SU-DHL-6 (cell line): ENCODE measurements around the gene QTRT2.

Source experiments
- H2AFZ ChIP-seq: fragments of 200-600 bp; sonication (generic); 2 replicates; pipeline ENCODE4 v1.6.1; 2014; ENCODE audit warnings: low read depth, mild to moderate bottlenecking, moderate library complexity, mixed read lengths, antibody characterized with exemption, low read length; ENCODE audit not compliant: severe bottlenecking
- H3F3A ChIP-seq: fragments of 200-600 bp; shearing (Covaris generic); 2 replicates; pipeline ENCODE4 v1.6.0; 2016; ENCODE audit warnings: antibody characterized with exemption, mild to moderate bottlenecking; ENCODE audit not compliant: insufficient read depth
- H3K27ac ChIP-seq: fragments of 200-600 bp; sonication (generic); 2 replicates; pipeline ENCODE4 v1.5.1; 2016; ENCODE audit warnings: low read depth, mild to moderate bottlenecking, low read length, moderate library complexity, mixed read lengths
- H3K27me3 ChIP-seq: fragments of 200-600 bp; sonication (generic), shearing (Covaris generic); 2 replicates; pipeline ENCODE4 v1.6.0; 2014; ENCODE audit warnings: mild to moderate bottlenecking, low read length
- H3K36me3 ChIP-seq: fragments of 200-600 bp; sonication (generic); 2 replicates; pipeline ENCODE4 v1.6.1; 2014; ENCODE audit warnings: mild to moderate bottlenecking, low read length, mixed read lengths
- H3K4me2 ChIP-seq: fragments of 300-600, 200-600 bp; shearing (Covaris generic), sonication (generic); 2 replicates; pipeline ENCODE4 v1.6.0; 2014; ENCODE audit warnings: low read length, low read depth, mild to moderate bottlenecking; ENCODE audit not compliant: poor library complexity, severe bottlenecking
- H3K4me3 ChIP-seq: fragments of 200-600 bp; sonication (generic); 2 replicates; pipeline ENCODE4 v1.5.1; 2014; ENCODE audit warnings: antibody characterized with exemption, low read length, mild to moderate bottlenecking, mixed read lengths; ENCODE audit not compliant: insufficient read depth, poor library complexity, severe bottlenecking
- H3K79me2 ChIP-seq: fragments of 200-600 bp; sonication (generic); 2 replicates; pipeline ENCODE4 v1.6.1; 2014; ENCODE audit warnings: mild to moderate bottlenecking, low read length, moderate library complexity; ENCODE audit not compliant: insufficient read depth
- H3K9ac ChIP-seq: fragments of 200-600 bp; sonication (generic); 2 replicates; pipeline ENCODE4 v1.7.0; 2014; ENCODE audit warnings: mild to moderate bottlenecking, low read length
- H3K9me2 ChIP-seq: fragments of 200-600 bp; sonication (generic); replicated peaks from 2 replicates; pipeline ENCODE4 v1.6.1; 2014; ENCODE audit warnings: low read length; ENCODE audit not compliant: insufficient read depth
- H3K9me3 ChIP-seq: fragments of 200-600 bp; sonication (generic); 2 replicates; pipeline ENCODE4 v1.6.1; 2014; ENCODE audit warnings: low read length, mixed read lengths; ENCODE audit not compliant: insufficient read depth
- H4K20me1 ChIP-seq: fragments of 200-600 bp; sonication (generic); 2 replicates; pipeline ENCODE4 v1.6.1; 2014; ENCODE audit warnings: low read depth, mild to moderate bottlenecking, antibody characterized with exemption, low read length, moderate library complexity, mixed read lengths
- CTCF ChIP-seq: fragments of 200-600 bp; sonication (generic); IDR thresholded peaks from one replicate; pipeline ENCODE4 v1.5.1; 2017; ENCODE audit warnings: antibody characterized with exemption, mild to moderate bottlenecking, low read length, moderate library complexity; ENCODE audit not compliant: insufficient read depth, poor library complexity, severe bottlenecking
- EZH2phosphoT487 ChIP-seq: fragments of 200-600 bp; sonication (generic), shearing (Covaris generic); conservative IDR thresholded peaks from 2 replicates; pipeline ENCODE4 v1.6.1; 2018; ENCODE audit warnings: mild to moderate bottlenecking, antibody characterized with exemption, low read length, moderate library complexity, mixed read lengths

Gene QTRT2

GRCh38 chr3:114103181-114103580, 46.6 kb downstream of the QTRT2 start:
- Histone ChIP-seq H3K4me2 (no peak overlapping the region), H3F3A (no peaks in the 10 kb centered on the region), H3K9me3 (no peaks in the 10 kb centered on the region), H3K27ac (no peak overlapping the region), H3K9me2 (no peaks in the 10 kb centered on the region), H3K27me3 (no peaks in the 10 kb centered on the region), H3K9ac (no peak overlapping the region), H3K79me2 (no peaks in the 10 kb centered on the region), H3K4me3 (no peak overlapping the region), H2AFZ (no peak overlapping the region), H4K20me1 (no peaks in the 10 kb centered on the region), H3K36me3 (no peaks in the 10 kb centered on the region)
- TF ChIP-seq CTCF (no peak), EZH2phosphoT487 (no peak)

- H3K9me2 ChIP-seq: no peaks in the 10 kb centered on the region
- TF ChIP-seq EZH2phosphoT487 (no peak), CTCF (no peak)
- no peaks in the 10 kb centered on the region for H4K20me1 ChIP-seq
- H3K9ac ChIP-seq: no peak overlapping the region
- no peaks in the 10 kb centered on the region for H3K9me3 ChIP-seq
- no peak overlapping the region for H3K4me3 ChIP-seq
- H3F3A ChIP-seq: no peaks in the 10 kb centered on the region
- H3K27ac ChIP-seq: no peak overlapping the region
- no peaks in the 10 kb centered on the region for H3K36me3 ChIP-seq
- no peaks in the 10 kb centered on the region for H3K79me2 ChIP-seq
- H2AFZ ChIP-seq: no peak overlapping the region
- H3K4me2 ChIP-seq: no peak overlapping the region
- no peaks in the 10 kb centered on the region for H3K27me3 ChIP-seq
Observed at GRCh38 chr3:114103858-114104257, 47.3 kb downstream of the QTRT2 start.

- TF ChIP-seq EZH2phosphoT487 (no peak), CTCF (no peak)
- Histone ChIP-seq H3K27ac (no peak overlapping the region), H3K9me3 (no peaks in the 10 kb centered on the region), H2AFZ (no peak overlapping the region), H3K4me3 (no peak overlapping the region), H3K36me3 (no peaks in the 10 kb centered on the region), H4K20me1 (no peaks in the 10 kb centered on the region), H3K9me2 (no peaks in the 10 kb centered on the region), H3K79me2 (no peaks in the 10 kb centered on the region), H3F3A (no peaks in the 10 kb centered on the region), H3K27me3 (no peaks in the 10 kb centered on the region), H3K9ac (no peak overlapping the region), H3K4me2 (no peak overlapping the region)
Observed at GRCh38 chr3:114104414-114104813, 47.9 kb downstream of the QTRT2 start.
